Thyroid gland (tissue), 4 donors: ENCODE results near the gene TIMM8B. TPM values are rescaled to one million over a fixed set of nuclear protein-coding genes. Genes with fewer than 3 reads are reported as not detected.
"Not testable (repeated sequence)": the region's sequence is repeated elsewhere in the genome, so short reads cannot be mapped to it uniquely, and the experiment has no call there.

ENCODE experiments used
- DNase-seq, 2 donors: peaks; one replicate each; pipeline ENCODE4 v3.0.0-alpha.2; 2019
- H3K27ac ChIP-seq, 3 donors: fragments of 200-600 bp; sonication (generic); 1 replicate in 2 of 3; 2 replicates in 1 of 3; pipeline ENCODE4 v1.5.1; 2016 to 2019; ENCODE audit warnings: mild to moderate bottlenecking in 1 of 3, moderate library complexity in 1 of 3
- H3K27me3 ChIP-seq: fragments of 200-600 bp; sonication (generic); one replicate; pipeline ENCODE4 v1.5.1; 2019
- H3K36me3 ChIP-seq, 2 donors: fragments of 200-600 bp; sonication (generic); one replicate each; pipeline ENCODE4 v1.5.1; 2016 to 2019
- H3K4me1 ChIP-seq, 2 donors: fragments of 200-600 bp; sonication (generic); one replicate each; pipeline ENCODE4 v1.5.1; 2017 to 2019
- H3K4me3 ChIP-seq, 3 donors: fragments of 200-600 bp; sonication (generic); replicated peaks in 1 of 3; 1 replicate in 2 of 3; 2 replicates in 1 of 3; pipeline ENCODE4 v1.5.1; 2016; ENCODE audit warnings: mild to moderate bottlenecking in 1 of 3
- H3K9me3 ChIP-seq: fragments of 200-600 bp; sonication (generic); one replicate; pipeline ENCODE4 v1.5.1; 2017
- CTCF ChIP-seq, 6 experiments: fragments of 200-600 bp in 3 of 6; fragments of 450-650 bp in 3 of 6; sonication (generic) in 3 of 6; IDR thresholded peaks; one replicate each; pipeline ENCODE4 v1.5.1; 2016 to 2019; ENCODE audit warnings: antibody characterized with exemption in 6 of 6, mild to moderate bottlenecking in 2 of 6, inconsistent platforms in 1 of 6, moderate library complexity in 1 of 6
- POLR2A ChIP-seq, 2 donors: fragments of 450-650 bp; IDR thresholded peaks; one replicate each; pipeline ENCODE4 v1.6.1; 2017; ENCODE audit warnings: antibody characterized with exemption in 2 of 2, mild to moderate bottlenecking in 2 of 2, moderate library complexity in 1 of 2
- WGBS, 2 donors: methylation state at CpG; one replicate each; pipeline ENCODE4 v1.1.5; 2017; 5-methylcytosine and 5-hydroxymethylcytosine counted together
- intact Hi-C: fragments of 100-400 bp; cut with DNase I; formaldehyde crosslinking; loops from one replicate; pipeline ENCODE4 v1.15.1; 2023
- total RNA-seq, 4 donors: library from RNA; depleted of rRNA; stranded (reverse); fragments of >200 nt; gene quantifications; one replicate each; pipeline ENCODE4 v1.2.3, GENCODE V29; 2016

TIMM8B gene
- total RNA-seq, 4 donors from 2014 or later = 11.8 to 55.8 (median 27.5) TPM

GRCh38 chr11:112051768-112052167, 34.8 kb downstream of the TIMM8B start:
- no peak for TF ChIP-seq POLR2A (IDR thresholded peaks at IDR 0.05)
- TF ChIP-seq CTCF (IDR thresholded peaks at IDR 0.05) = no peak
- Histone ChIP-seq H3K4me1 (no peaks in the 10 kb centered on the region), H3K27me3 (no peaks in the 10 kb centered on the region), H3K27ac (no peak overlapping the region), H3K36me3 (peaks cover 32 to 34% of the 10 kb centered on the region in 2 donors), H3K4me3 (no peak overlapping the region), H3K9me3 (no peaks in the 10 kb centered on the region)
- WGBS, 2 donors = 91 to 94% methylated on average over 3 of the region's 3 CpGs
- intact Hi-C loops = no loop called here
- DNase-seq = no peak

GRCh38 chr11:112050721-112051120, 35.8 kb downstream of the TIMM8B start:
- Histone ChIP-seq H3K4me3 (no peak overlapping the region), H3K27ac (no peak overlapping the region), H3K36me3 (peaks cover 34 to 36% of the 10 kb centered on the region in 2 donors), H3K4me1 (no peaks in the 10 kb centered on the region), H3K9me3 (no peaks in the 10 kb centered on the region), H3K27me3 (no peaks in the 10 kb centered on the region)
- 89 to 92% methylated on average over 3 of the region's 3 CpGs for WGBS, 2 donors
- no peak for DNase-seq
- TF ChIP-seq CTCF (IDR thresholded peaks at IDR 0.05) (no peak), POLR2A (IDR thresholded peaks at IDR 0.05) (no peak)
- intact Hi-C loops = no loop called here

- H3K4me1 ChIP-seq = no peaks in the 10 kb centered on the region
- no peak overlapping the region for H3K27ac ChIP-seq
- no peak for TF ChIP-seq CTCF (IDR thresholded peaks at IDR 0.05)
- no peak for TF ChIP-seq POLR2A (IDR thresholded peaks at IDR 0.05)
- 50% methylated on average over 2 of the region's 2 CpGs for WGBS, 2 donors
- no peak for DNase-seq
- intact Hi-C loops = no loop called here
- no peaks in the 10 kb centered on the region for H3K9me3 ChIP-seq
- H3K4me3 ChIP-seq = no peak overlapping the region
- H3K27me3 ChIP-seq = no peaks in the 10 kb centered on the region
- peaks cover 44 to 45% of the 10 kb centered on the region in 2 donors for H3K36me3 ChIP-seq
These were observed 36.8 kb downstream of the TIMM8B start for GRCh38 chr11:112049777-112050176.

- H3K27ac ChIP-seq, H3K27me3 ChIP-seq, H3K4me3 ChIP-seq, DNase-seq, intact Hi-C loops, H3K9me3 ChIP-seq, H3K4me1 ChIP-seq: not testable (repeated sequence)
- H3K36me3 ChIP-seq = peaks cover 38 to 40% of the 10 kb centered on the region in 2 donors
- 96 to 100% methylated on average over 3 of the region's 3 CpGs for WGBS, 2 donors
These were observed 38.3 kb downstream of the TIMM8B start for GRCh38 chr11:112048256-112048655.

GRCh38 chr11:112046647-112047046, 39.9 kb downstream of the TIMM8B start:
- H3K4me1 ChIP-seq, H3K27ac ChIP-seq, H3K9me3 ChIP-seq, H3K4me3 ChIP-seq, DNase-seq, H3K27me3 ChIP-seq, intact Hi-C loops: not testable (repeated sequence)
- peaks cover 26% of the 10 kb centered on the region in 2 donors for H3K36me3 ChIP-seq
- 98 to 100% methylated on average over 2 of the region's 2 CpGs for WGBS, 2 donors

- DNase-seq = no peak
- intact Hi-C loops = no loop called here
- no peaks in the 10 kb centered on the region for H3K27me3 ChIP-seq
- H3K9me3 ChIP-seq = no peaks in the 10 kb centered on the region
- H3K4me1 ChIP-seq = no peaks in the 10 kb centered on the region
- H3K4me3 ChIP-seq = no peak overlapping the region
- H3K36me3 ChIP-seq = peaks cover 17 to 25% of the 10 kb centered on the region in 2 donors
- WGBS, 2 donors = 97 to 99% methylated on average over 4 of the region's 4 CpGs
- no peak overlapping the region for H3K27ac ChIP-seq
- no peak for TF ChIP-seq CTCF (IDR thresholded peaks at IDR 0.05)
- TF ChIP-seq POLR2A (IDR thresholded peaks at IDR 0.05) = no peak
These were observed 41.6 kb downstream of the TIMM8B start for GRCh38 chr11:112044961-112045360.
